Stimulated activated naive CD8-positive, alpha-beta T cell treated with anti-CD3 and anti-CD28 coated beads, Interleukin-15, Interleukin-2, amounts not matched to agents 100 ng/mL and 50 ng/mL, for 24 hours (primary cell): Measurements from ENCODE around the gene MFSD11.
"Not testable (repeated sequence)": the region's sequence is repeated elsewhere in the genome, so short reads cannot be mapped to it uniquely, and the experiment has no call there.

Source experiments
- H3K27ac Mint-ChIP-seq: one replicate; pipeline ENCODE4 v1.8.0; 2021; ENCODE audit warnings: mild to moderate bottlenecking, mixed read lengths
- H3K27me3 Mint-ChIP-seq: one replicate; pipeline ENCODE4 v1.8.0; 2021; ENCODE audit warnings: mixed read lengths
- H3K36me3 Mint-ChIP-seq: one replicate; pipeline ENCODE4 v1.8.0; 2021; ENCODE audit warnings: low read depth, mixed read lengths
- H3K4me1 Mint-ChIP-seq: one replicate; pipeline ENCODE4 v1.8.0; 2021; ENCODE audit warnings: low read depth, mixed read lengths
- H3K4me3 Mint-ChIP-seq: one replicate; pipeline ENCODE4 v1.8.0; 2021; ENCODE audit warnings: mild to moderate bottlenecking, mixed read lengths
- H3K9me3 Mint-ChIP-seq: one replicate; pipeline ENCODE4 v1.8.0; 2021; ENCODE audit warnings: mixed read lengths

The MFSD11 gene

GRCh38 chr17:76744747-76745146 is 6.8 kb downstream of the MFSD11 start:
- Mint-ChIP-seq H3K27ac (no peak overlapping the region), H3K4me3 (no peak overlapping the region)

DNA sequence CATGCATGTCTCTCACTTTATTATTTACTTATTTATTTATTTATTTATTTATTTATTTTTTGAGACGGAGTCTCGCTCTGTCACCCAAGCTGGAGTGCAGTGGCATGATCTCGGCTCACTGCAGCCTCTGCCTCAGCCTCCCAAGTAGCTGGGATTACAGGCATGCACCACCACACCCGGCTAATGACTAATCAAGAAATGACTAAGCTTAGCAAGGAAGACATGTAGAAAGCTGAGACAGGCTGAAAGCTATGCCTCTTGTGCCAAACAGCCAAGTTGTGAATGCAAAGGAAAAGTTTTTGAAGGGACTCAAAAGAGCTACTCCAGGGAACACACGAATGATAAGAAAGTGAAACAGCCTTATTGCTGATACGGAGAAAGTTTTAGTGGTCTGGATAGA is 7.9 kb downstream of the MFSD11 start:
- H3K27me3 Mint-ChIP-seq, H3K4me1 Mint-ChIP-seq, H3K9me3 Mint-ChIP-seq, H3K4me3 Mint-ChIP-seq, H3K27ac Mint-ChIP-seq: not testable (repeated sequence)
- H3K36me3 Mint-ChIP-seq, result peaks cover 44% of the 10 kb centered on the region

More at GRCh38 chr17:76744747-76745146, 6.8 kb downstream of the MFSD11 start:
- peaks cover 40% of the 10 kb centered on the region for H3K36me3 Mint-ChIP-seq
- no peaks in the 10 kb centered on the region for H3K27me3 Mint-ChIP-seq
- no peaks in the 10 kb centered on the region for H3K9me3 Mint-ChIP-seq
- peaks cover under 1% of the 10 kb centered on the region for H3K4me1 Mint-ChIP-seq

DNA sequence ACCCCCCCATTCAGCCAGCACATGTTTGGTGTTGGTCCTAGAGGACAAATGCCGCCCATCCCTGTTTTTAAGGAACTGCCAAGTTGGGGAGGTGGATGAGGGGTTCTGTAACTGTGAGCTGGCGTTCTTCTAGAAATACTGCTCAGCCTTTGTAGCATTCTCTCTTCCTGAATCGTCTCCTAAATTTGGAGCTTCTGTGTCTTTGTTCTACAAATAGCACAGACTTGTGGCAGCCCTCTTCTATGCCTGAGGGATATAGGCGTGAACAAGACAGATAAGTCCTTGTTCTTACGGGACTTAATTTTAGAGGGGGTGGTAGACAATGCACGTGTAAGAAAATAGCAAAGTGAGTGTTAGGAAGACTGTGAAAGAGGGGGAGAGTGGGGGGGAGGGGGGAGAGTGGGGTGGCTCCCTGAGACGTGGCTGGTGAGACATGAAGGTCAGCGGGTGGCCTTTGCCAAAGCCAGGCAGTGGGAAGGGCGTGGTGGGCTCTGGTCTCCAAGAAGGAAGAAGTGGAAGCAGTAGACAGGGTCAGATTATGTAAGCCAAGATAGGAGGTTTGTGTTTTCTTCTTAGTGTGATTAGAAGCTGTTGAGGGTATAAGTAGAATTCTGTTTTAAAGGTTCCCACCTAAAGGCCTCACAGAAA is 9.9 kb downstream of the MFSD11 start:
- Mint-ChIP-seq H3K27ac (no peak overlapping the region), H3K27me3 (no peaks in the 10 kb centered on the region), H3K4me3 (no peak overlapping the region), H3K4me1 (peaks cover 10% of the 10 kb centered on the region), H3K9me3 (no peaks in the 10 kb centered on the region), H3K36me3 (peaks cover 35% of the 10 kb centered on the region)

DNA sequence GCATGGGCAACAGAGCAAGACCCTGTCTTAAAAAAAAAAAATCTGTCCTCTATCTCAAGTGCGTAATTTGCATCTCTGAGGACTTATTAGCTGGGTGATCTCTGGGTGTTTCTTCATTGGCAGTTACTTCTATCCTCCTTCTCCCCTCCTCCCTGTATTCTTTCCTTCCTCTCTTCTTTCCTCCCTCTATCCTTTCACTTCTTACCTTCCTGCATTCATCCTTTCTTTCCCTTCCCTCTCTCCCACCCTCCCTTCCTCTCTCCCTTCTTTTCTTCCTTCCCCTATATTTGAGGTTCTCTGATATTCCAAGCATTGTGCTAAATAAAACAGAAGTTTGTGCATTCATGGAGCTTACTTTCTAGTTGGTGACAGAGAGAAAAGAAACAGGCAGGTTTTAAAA is 10.7 kb downstream of the MFSD11 start:
- H3K4me3 Mint-ChIP-seq, result no peak overlapping the region
- H3K9me3 Mint-ChIP-seq, result no peaks in the 10 kb centered on the region
- H3K27ac Mint-ChIP-seq, result no peak overlapping the region
- H3K27me3 Mint-ChIP-seq, result no peaks in the 10 kb centered on the region
- peaks cover 38% of the 10 kb centered on the region for H3K36me3 Mint-ChIP-seq
- H3K4me1 Mint-ChIP-seq, result peaks cover 18% of the 10 kb centered on the region

GRCh38 chr17:76751416-76751993 is 13.6 kb downstream of the MFSD11 start:
- Mint-ChIP-seq H3K27me3 (no peaks in the 10 kb centered on the region), H3K9me3 (no peaks in the 10 kb centered on the region), H3K27ac (no peak overlapping the region), H3K4me3 (no peak overlapping the region), H3K36me3 (peaks cover 16% of the 10 kb centered on the region), H3K4me1 (peaks cover 23% of the 10 kb centered on the region)

DNA sequence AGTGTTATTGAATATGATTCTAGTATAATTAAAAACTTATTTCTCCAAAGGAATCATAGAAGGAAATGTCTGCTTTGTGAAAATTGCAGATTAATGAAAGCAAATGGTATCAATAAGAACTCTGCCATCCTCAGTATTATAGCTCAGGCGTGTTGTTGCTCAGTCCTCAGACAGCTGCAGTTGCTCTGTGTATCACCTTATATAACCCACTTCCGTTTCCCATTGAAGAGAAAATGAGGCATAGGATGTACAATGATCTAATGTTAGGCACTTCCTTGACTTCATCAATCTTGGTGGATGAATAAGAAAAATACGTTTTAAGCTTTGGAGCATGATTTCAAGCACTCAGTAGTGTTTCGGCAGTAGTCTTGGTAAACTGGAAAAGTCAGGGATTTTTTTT is 14.1 kb downstream of the MFSD11 start:
- Mint-ChIP-seq H3K27me3 (no peaks in the 10 kb centered on the region), H3K4me1 (peaks cover 23% of the 10 kb centered on the region), H3K36me3 (peaks cover 17% of the 10 kb centered on the region), H3K4me3 (peak overlapping the region; percentile 27), H3K9me3 (no peaks in the 10 kb centered on the region), H3K27ac (peak overlapping the region; percentile 51)

DNA sequence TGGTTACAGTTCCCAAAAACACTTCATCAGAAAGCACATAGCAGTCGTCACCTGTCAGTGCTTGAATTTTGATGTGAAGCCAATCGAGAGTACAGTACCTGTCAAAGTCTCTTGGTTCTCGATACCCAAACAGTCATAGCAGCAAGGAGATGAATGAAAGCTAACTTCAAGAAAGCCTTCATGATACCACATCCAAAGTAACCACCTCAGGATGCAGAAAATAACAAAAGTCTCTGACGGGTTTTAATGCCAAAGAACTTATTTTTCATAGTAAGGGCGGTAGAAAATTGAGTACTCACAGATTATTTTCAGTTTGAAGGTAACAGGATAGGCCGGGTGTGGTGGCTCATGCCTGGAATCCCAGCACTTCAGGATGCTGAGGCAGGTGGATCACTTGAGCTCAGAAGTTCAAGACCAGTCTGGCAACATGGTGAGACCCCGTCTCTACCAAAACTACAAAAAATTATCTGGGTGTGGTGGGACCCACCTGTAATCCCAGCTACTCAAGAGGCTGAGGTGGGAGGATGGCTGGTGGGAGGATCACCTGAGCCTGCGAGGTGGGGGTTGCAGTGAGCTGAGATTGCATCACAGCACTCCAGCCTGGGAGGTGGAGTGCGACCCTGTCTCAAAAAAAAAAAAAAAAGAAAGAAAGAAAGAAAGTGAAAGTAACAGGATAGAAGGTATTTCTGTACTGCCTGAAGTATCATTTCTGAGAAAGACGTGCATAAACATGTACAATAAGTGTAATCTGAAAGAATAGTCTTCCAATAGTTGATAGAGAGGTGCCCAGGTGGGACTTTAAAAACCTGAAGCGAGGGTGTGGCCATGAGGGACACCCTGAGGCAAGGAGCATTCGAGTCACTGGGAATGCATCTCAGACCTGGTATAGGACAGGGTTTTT is 15.4 kb downstream of the MFSD11 start:
- peak overlapping the region; percentile 83 for H3K4me3 Mint-ChIP-seq
- no peaks in the 10 kb centered on the region for H3K9me3 Mint-ChIP-seq
- peak overlapping the region; percentile 76 for H3K27ac Mint-ChIP-seq
- no peaks in the 10 kb centered on the region for H3K27me3 Mint-ChIP-seq
- peaks cover 23% of the 10 kb centered on the region for H3K36me3 Mint-ChIP-seq
- peaks cover 23% of the 10 kb centered on the region for H3K4me1 Mint-ChIP-seq

DNA sequence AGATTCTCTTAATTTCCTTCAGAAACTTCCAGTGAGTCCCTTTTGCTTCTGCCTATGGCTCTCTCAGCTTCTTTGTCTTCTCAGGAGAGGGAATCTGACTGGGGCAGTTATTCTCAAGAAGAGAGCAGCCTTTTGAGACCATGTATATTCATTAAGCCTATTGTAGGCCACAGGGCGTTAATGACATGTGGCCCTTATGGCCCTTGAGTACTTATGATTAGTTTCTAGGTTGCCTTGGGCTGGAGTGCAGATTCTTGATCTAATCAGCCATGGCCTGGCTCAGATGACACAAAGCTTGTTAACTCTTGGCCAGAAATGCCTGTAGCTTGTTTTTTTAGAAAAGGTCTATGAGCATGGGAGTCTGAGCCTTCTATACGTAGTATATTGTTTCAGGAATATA is 17.4 kb downstream of the MFSD11 start:
- Mint-ChIP-seq H3K4me3 (no peak overlapping the region), H3K4me1 (peaks cover 23% of the 10 kb centered on the region), H3K9me3 (no peaks in the 10 kb centered on the region), H3K36me3 (peaks cover 18% of the 10 kb centered on the region), H3K27ac (no peak overlapping the region), H3K27me3 (no peaks in the 10 kb centered on the region)

DNA sequence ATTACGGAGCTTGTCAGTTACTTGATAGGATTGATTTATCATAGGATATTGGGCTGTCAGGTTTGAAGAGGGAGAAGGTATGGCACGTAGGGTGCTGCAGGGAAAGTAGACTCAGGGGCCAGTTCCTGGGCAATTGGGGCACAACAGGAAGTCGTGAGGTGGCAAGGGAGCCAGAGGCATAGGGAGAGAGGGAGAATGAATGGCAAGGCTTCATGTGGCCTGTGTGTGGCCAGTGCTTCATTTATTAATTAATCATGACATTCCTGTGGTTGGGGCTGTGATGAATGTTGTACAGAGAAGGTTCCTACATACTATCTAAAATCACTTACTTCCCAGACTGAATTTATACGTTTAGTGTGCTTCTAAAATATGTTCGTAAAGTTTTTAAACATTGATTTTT is 19.3 kb downstream of the MFSD11 start:
- H3K4me3 Mint-ChIP-seq, result no peak overlapping the region
- H3K9me3 Mint-ChIP-seq, result no peaks in the 10 kb centered on the region
- H3K4me1 Mint-ChIP-seq, result peaks cover 18% of the 10 kb centered on the region
- H3K36me3 Mint-ChIP-seq, result peaks cover 18% of the 10 kb centered on the region
- no peaks in the 10 kb centered on the region for H3K27me3 Mint-ChIP-seq
- no peak overlapping the region for H3K27ac Mint-ChIP-seq

DNA sequence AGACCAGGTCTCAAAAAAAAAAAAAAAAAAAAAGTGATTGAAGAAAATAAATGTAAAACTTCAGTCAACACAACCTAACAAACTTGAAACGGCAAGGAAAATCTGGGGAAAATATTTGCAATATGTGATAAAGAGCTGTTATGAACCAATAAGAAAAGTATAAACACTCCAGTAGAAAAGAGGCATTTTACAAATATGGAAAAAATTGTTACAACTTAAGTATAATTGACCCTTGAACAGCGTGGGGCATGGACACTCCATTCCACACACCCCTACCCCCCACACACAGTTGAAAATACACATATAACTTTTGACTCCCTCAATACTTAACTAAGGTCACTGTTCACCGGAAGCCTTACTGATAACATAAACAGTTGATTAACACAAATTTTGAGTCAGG is 20.7 kb downstream of the MFSD11 start:
- Mint-ChIP-seq H3K27ac (no peak overlapping the region), H3K4me1 (peaks cover 6% of the 10 kb centered on the region), H3K36me3 (peaks cover 13% of the 10 kb centered on the region), H3K27me3 (no peaks in the 10 kb centered on the region), H3K4me3 (no peak overlapping the region), H3K9me3 (no peaks in the 10 kb centered on the region)

DNA sequence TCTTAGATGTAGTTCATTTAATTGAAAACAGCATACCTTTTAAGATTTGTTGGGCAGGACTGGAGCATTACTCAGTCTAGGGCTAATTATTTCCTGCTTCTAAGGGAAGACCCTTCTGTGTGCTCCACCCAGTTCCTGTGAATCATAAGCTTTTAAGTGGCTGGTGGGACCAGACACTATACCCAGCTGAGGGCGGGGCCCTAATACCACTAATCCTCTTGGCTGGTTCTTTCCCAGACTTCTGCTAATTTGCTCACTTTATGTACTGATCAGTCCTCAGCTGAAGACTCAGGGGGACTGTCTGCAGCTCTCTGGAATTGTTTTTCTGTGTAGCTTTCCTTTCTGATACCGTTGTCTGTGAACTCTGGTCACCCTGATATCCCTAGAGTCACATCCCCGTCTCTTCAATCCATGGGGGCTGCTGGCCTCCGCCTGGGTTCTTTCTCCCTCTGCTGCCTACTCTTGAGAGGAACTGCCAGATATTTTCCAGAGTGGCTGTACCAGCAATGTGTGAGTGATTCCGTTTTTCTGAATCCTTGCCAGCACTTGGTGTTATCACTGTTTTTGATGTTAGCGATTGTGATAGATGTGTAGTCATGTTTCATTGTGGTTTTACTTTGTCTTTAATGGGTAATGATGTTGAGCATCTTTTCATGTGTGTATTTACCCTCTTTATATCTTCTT is 35.1 kb downstream of the MFSD11 start:
- Mint-ChIP-seq H3K4me1 (peaks cover 23% of the 10 kb centered on the region), H3K27me3 (no peaks in the 10 kb centered on the region), H3K9me3 (no peaks in the 10 kb centered on the region), H3K27ac (peak overlapping the region; percentile 96), H3K36me3 (peaks cover 54% of the 10 kb centered on the region), H3K4me3 (peak overlapping the region; percentile 77)

DNA sequence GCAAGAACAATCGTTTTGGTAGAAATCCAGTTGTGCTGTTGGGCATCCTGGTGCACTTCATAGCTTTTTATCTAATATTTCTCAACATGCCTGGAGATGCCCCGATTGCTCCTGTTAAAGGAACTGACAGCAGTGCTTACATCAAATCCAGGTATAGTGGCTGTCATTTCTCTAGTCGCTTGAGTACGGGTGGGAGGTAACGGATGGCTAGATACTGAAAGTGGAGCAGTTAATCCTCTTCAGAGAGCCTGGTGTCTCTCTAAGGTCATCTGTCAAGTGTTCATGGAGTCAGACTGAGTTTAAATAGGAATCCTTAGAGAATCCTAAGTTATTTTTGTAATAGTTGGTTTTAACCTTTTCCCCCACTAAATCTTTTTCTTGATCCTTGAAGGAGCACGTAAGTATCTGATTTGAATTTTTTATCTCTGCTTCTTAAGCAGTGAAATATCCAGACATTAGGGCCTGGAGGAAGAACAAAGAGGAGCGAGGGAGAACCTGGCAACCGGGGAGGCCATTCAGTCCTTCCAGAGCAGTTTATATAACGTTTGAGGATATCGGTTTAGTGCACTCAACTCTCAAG is 37.2 kb downstream of the MFSD11 start:
- H3K36me3 Mint-ChIP-seq, result peaks cover 51% of the 10 kb centered on the region
- no peaks in the 10 kb centered on the region for H3K27me3 Mint-ChIP-seq
- no peak overlapping the region for H3K27ac Mint-ChIP-seq
- peaks cover 23% of the 10 kb centered on the region for H3K4me1 Mint-ChIP-seq
- no peak overlapping the region for H3K4me3 Mint-ChIP-seq
- no peaks in the 10 kb centered on the region for H3K9me3 Mint-ChIP-seq

DNA sequence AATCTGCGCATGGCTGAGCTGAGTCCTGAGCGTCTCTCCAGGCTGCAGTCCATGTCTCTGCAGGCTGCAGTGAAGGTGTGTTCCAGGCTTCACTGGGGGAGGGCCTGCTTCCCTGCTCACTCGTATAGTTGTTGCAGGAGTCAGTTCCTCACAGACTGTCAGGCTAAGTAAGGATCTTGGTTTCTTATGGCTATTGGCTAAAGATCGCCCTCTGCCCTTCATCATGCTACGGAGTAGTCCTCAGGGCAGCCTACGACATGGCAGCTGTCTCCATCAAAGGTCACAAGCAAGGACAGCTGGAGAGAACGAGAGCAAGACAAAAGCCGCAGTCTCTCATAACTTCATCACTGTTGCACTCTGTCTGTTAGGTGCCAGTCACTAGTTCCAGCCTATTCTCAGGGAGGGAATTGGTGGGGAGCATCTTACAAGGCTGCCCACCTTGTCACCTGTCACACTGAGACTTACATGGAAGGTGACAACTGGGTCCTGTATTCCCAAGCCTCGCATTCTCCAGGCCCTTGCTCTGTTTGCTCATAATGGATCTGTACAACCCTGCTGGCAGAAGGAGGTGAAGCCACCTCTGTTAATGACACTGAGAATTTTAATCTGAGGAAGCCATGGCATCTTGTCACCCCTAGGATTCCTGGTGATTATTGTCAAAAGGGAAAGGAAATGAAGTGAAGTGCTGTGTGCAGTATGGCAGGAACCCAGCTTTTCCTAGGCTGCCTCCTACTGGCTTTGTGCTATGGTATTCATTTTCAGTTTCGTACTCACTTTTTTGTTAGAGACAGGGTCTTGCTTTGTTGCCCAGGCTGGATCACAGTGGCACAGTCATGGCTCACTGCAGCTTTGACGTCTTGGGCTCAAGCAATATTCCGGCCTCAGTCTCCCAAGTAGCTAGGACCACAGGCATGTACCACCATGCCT is 43.4 kb downstream of the MFSD11 start:
- Mint-ChIP-seq H3K9me3 (no peaks in the 10 kb centered on the region), H3K4me1 (no peaks in the 10 kb centered on the region), H3K27ac (no peak overlapping the region), H3K36me3 (peaks cover 19% of the 10 kb centered on the region), H3K27me3 (no peaks in the 10 kb centered on the region), H3K4me3 (no peak overlapping the region)

DNA sequence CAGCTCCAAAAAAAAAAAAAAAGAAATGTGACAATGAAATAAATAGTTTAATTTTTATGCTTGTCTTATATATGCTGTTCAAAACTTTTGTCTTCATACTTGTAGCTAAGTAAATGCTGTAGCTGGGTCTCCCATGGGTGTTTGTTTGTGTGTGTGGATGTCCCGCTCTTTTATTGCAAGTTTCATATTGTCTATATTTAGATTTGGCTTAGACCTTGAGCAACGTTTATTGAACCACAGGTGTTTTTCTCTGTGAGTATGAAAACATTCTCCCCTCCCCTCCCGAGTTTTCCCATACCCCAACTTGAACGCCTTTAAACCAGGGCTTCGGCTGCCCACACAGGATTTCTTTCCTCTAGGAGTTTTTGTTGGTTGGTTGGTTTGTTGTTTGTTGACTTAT is 45.2 kb downstream of the MFSD11 start:
- Mint-ChIP-seq H3K27me3 (no peaks in the 10 kb centered on the region), H3K4me1 (no peaks in the 10 kb centered on the region), H3K9me3 (no peaks in the 10 kb centered on the region), H3K27ac (no peak overlapping the region), H3K36me3 (peaks cover 9% of the 10 kb centered on the region), H3K4me3 (no peak overlapping the region)
